Activated T-helper 9 cell treated with anti-CD3 and anti-CD28 coated beads, Interleukin-2, amount 50 U/mL, for 16 hours (primary cell): ENCODE results near the gene ADAMTS14.

Source experiments
- DNase-seq: peaks from one replicate; pipeline ENCODE4 v3.0.0-alpha.2; 2020; ENCODE audit warnings: low read depth

ADAMTS14 gene

GRCh38 chr10:70692043-70692603, 19.8 kb downstream of the ADAMTS14 start:
- DNase-seq, result no peak

GRCh38 chr10:70693619-70694335, 21.5 kb downstream of the ADAMTS14 start:
- no peak for DNase-seq

DNA sequence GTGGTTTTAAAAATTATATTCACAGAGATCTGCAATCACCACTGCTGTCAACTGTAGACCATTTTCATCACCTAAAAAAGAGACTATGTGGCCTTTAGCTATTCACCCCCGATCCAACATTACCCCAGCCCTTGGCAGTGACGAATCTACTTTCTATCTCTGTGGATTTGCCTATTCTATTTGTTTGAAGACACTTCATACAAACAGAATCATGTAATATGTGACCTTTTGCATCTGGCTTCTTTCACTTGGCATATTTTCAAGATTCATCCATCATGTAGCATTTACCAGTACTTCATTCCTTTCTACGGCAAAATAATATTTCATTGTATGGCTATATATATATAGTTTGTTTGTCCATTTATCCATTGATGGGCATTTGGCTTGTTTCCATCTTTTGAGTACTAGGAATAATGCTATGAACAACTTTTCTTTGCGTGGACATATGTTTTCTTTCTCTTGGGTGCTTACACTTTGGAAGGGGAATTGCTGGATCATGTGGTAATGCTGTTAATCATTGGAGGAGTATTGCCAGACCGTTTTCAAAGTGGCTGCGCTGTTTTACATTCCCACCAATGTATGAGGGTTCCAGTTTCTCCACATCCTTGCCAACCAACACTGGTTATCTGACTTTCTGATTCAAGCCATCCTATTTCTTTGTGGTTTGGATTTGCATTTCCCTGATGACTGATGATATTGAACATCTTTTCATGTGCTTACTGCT, 22.3 kb downstream of the ADAMTS14 start:
- DNase-seq, result no peak

GRCh38 chr10:70695241-70696030, 23.1 kb downstream of the ADAMTS14 start:
- no peak for DNase-seq

- DNase-seq, result no peak
Measured at GRCh38 chr10:70698211-70698610, 25.9 kb downstream of the ADAMTS14 start.

DNA sequence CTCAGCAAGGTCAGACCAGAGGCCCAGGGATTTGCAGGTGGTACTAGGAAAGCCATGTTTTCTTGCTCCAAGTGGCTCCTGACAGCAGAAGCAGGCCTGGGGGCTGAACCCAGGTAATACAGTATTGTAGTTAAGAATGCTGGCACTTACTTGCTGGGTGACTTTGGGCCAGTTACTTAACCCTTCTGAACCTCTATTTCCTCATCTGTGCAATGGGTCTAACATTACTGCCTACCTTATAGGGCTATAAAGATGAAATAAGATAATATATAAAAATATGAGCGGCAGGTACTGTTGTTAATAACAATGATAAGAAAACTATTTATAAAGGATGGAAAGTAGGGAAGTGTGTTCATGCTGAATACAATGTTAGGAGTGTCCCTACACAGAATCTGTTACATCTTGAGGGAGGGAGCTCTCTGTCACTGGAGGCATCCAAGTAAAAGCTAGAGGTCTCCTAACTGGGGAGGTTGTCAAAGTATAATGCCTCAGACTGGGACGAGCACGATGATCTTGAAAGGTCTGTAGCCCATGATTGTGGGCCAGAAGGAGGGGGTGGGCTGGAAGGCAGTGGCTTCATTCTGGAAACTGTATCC, 26.9 kb downstream of the ADAMTS14 start:
- no peak for DNase-seq

GRCh38 chr10:70699659-70700174, 27.4 kb downstream of the ADAMTS14 start:
- no peak for DNase-seq

DNA sequence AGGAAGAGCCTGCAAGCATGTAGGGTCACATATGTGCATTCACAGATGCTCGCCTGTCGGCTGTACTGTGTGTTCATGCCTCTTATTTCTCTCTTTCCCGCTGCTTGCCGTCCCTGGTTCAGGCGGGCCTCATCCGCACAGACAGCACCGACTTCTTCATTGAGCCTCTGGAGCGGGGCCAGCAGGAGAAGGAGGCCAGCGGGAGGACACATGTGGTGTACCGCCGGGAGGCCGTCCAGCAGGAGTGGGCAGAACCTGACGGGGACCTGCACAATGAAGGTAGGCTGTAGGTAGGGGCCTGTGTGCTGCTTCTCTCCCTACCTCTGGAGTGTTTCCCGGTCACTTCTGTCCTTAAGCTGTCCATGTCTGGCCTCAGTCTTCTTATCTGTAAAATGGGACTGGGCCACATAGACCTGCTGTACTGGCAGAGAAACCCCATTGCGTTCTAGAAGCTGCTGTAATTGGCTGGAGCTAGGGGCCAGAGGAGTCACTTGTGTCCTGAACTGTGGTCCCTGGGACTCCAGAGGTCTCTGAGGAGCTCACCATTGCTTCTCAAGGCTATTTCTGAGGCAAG, 30.0 kb downstream of the ADAMTS14 start:
- DNase-seq, result no peak

DNA sequence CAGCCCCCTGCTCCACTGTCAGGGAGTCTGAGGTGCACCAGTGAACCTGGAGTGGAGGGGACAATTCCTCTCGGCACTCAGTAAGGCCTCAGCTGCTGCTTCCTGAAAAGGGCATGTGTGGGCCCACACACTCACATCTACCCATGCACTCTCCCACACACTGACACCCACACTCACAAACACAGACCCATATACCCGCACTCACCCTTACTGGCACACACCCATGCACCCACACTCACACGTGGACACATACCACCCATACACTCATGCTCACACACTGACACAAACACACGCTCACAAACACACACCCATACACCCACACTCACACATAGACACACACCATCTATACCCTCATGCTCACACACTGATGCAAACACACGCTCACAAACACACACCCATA, 31.9 kb downstream of the ADAMTS14 start:
- no peak for DNase-seq

GRCh38 chr10:70705121-70705861, 33.0 kb downstream of the ADAMTS14 start:
- no peak for DNase-seq

GRCh38 chr10:70711177-70711576, 38.9 kb downstream of the ADAMTS14 start:
- no peak for DNase-seq

DNA sequence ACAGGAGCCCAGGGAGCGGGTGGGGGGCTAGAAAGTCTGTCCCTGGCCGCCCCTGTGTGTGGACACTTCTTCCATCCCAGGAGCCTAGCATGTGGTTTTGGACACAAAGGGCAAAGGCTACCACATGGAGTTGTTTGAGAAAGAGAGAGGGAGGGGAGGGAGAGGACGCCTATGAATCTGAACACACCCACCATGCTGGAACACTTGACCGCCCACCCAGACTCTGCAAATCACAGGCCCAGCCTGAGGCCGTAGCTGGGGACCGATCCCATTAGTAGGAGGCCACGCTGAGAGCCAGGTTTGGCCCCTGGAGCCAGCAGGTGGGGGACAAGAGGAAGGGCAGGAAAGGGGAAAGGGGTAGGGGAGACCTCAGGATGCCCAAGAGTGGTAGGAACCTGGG, 39.6 kb downstream of the ADAMTS14 start:
- DNase-seq, result no peak

DNA sequence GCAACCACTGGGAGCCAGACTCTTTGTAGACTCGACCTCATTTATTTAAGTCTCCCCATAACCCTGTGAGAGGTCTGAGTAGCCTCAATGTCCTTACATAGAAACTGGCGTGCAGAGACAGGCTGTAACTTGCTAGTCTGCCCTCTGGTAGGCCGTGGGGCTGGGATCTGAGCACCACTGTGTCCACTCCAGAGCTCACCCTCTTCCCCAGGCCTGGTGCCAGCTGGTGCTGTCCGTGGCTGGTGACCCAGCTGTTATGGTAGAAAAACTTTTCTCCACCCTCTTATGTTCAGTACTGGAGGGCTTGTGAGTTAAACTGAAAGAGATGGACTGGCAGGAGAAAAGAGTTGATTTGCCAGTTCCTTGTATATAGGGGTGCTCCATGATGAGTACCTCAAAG, 41.9 kb downstream of the ADAMTS14 start:
- no peak for DNase-seq

GRCh38 chr10:70714951-70715350, 42.6 kb downstream of the ADAMTS14 start:
- no peak for DNase-seq

DNA sequence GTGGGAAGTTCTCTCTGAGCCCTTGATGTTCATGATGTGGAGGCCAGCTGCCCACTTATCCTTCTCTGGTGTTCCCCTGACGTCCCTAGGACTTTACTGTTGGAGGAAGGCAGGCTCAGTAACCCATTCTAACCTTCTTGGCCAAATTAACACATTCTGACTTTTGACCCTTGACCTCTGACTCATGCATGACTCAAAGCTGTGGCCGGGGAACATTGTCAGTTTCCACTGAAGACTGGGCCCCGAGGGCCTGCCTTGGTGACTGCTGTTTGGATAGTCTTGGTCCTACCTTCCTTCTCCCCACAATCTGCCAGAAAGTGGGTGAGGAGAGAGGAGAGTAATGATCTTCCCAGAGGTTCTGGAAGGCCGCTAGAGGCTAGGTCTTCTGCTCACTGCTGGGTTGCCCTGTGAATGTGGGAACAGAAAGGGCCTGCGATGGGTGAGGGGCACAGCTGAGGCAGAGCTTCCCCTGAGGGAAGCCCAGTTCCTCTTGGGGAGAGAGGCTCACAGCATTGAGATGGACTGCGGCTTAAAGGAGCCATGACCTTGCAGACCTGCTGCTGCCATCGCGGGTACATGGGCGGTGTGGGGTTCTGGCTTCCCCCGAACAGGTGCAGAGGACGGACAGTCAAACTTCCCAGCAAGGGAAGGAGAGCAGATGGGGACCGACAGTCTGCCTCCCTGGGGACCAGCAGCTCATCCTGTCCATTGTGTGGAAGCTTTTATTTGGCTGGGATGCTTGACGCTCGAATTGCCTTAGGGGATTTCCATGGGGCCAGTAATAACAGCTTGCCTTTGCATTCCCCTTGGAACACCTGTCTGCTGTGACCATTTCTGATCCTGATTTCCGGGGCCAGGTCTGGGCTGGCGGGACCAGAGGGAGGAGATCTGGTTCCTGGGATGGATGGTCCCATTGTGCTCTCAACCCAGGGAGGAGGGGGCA, 43.8 kb downstream of the ADAMTS14 start:
- DNase-seq, result no peak

DNA sequence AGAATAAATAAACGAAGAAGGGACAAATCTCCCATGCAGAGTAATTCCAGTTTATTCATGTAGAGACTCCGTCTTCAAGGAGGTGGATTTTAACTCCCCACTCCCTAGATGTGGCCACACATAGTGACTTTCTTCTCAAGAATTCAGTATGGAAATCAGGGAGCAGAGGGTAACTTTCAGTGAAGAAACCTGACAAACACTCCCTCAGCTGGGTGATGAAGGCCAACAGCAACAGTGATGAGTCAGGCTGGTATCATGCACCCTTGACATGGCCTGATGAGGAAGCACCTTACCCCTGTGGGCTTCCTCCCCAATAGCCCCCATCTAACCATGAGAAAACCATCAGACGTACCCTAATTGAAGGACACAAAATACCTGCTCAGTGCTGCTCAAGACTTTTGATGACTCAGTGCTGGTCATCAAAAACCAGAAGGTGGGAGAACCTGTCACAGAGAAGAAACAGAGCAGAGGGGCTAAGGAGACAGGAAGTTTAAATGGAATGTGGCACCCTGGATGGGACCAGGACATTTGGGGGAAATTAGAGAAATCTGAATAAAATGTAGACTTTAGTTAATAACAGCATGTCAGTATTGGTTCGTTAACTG, 50.6 kb downstream of the ADAMTS14 start:
- no peak for DNase-seq

GRCh38 chr10:70723771-70724170, 51.5 kb downstream of the ADAMTS14 start:
- DNase-seq, result no peak

DNA sequence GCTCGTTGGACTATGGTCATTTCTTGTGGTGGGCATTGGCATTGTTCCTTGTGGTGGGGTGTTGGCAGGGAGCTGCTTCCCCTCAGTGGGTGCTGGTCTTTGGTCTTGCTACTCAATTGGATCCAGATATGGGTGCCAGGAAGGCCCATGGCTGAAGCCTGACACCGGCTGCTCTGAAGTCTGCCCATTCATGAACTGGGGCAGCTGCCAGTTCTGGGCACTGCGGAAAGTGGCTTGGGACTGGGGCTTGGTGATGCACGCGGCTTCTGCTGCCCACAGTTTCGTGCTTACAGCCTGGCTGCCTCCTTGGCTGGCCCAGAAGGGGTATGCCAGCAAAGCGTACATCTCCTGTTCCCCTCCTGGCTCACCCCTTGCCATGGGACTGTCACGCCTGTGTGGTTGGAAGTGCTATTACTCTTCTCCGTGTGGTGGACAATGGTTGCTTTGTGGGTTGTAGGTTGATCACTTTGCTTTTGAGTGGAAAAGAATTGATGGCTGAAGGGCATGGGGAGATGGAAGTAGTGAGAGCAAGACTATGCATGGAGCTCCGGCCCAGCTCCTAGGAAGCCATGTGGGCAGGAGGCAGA, 54.7 kb downstream of the ADAMTS14 start:
- DNase-seq, result no peak

GRCh38 chr10:70728328-70728727, 56.0 kb downstream of the ADAMTS14 start:
- no peak for DNase-seq
